GM12891 (cell line): ENCODE measurements around the gene LPO.

Experiments
- DNase-seq: peaks from one replicate; pipeline ENCODE4 v3.0.0; 2011; ENCODE audit warnings: low spot score; ENCODE audit not compliant: insufficient read length
- FAIRE-seq: peaks from 2 replicates; lab custom pipeline; 2011; peaks lifted over from hg19 to GRCh38; lab: Jason Lieb, UNC
- PAX5 ChIP-seq: IDR thresholded peaks from 2 replicates; pipeline ENCODE4 v1.6.1; 2011; ENCODE audit warnings: low read length, moderate library complexity, mild to moderate bottlenecking; ENCODE audit not compliant: insufficient read depth, severe bottlenecking
- POLR2A ChIP-seq: IDR thresholded peaks from 2 replicates; pipeline ENCODE4 v1.6.1; 2011; ENCODE audit warnings: low read depth, low read length, control low read depth
- POLR2AphosphoS5 ChIP-seq: IDR thresholded peaks from 2 replicates; pipeline ENCODE4 v1.6.1; 2011; ENCODE audit warnings: low read depth, low read length, control low read depth
- POU2F2 ChIP-seq: IDR thresholded peaks from 2 replicates; pipeline ENCODE4 v1.6.1; 2011; ENCODE audit warnings: low read depth, mild to moderate bottlenecking, control low read depth, low read length, moderate library complexity
- SPI1 ChIP-seq: IDR thresholded peaks from 2 replicates; pipeline ENCODE4 v1.6.1; 2011; ENCODE audit warnings: low read depth, low read length, control low read depth
- TAF1 ChIP-seq: IDR thresholded peaks from 2 replicates; pipeline ENCODE4 v1.6.1; 2011; ENCODE audit warnings: low read depth, low read length, control low read depth

LPO gene

DNA sequence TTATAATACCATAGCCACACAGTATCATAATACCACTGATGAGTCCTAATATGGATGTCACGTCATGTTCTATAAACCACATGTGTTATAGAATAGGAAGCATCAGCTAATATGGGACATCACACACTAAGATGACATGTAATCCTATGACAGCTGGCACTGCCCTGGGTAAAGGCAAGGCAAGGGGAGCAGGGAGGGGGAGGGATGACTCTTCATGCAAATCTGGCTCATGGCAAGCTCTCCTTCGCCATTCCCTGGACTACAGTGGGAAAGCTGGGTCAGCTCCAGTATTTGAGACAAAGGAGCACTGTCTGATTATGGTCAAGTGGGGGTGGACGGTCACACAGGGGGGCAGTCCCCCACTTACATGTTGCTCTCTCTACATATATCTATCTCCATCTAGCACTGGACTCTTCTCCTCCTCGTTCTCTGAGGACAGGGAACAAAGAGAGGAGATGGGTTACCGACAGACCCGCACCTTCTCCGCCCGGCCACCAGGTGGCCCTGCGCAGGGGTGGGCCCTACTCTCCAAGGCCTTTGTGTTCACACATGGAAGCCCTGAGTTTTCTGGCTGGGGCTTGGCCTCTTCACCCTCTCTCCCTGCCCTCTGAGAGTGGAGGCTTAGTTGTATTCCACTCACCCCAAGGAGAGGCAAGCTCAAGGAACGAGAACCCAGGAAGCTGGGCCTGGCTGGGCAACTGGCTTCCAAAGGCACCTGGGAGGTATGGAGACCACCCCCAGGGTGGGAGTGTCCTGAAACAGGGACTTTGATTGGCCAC lies 65.8 kb downstream of the LPO start:
- FAIRE-seq (peak; percentile 86), DNase-seq (peak; percentile 95)
- no peak for TF ChIP-seq PAX5
- TF ChIP-seq TAF1, result no peak
- no peak for TF ChIP-seq SPI1
- no peak for TF ChIP-seq POLR2AphosphoS5
- TF ChIP-seq POLR2A, result no peak
- TF ChIP-seq POU2F2, result no peak

DNA sequence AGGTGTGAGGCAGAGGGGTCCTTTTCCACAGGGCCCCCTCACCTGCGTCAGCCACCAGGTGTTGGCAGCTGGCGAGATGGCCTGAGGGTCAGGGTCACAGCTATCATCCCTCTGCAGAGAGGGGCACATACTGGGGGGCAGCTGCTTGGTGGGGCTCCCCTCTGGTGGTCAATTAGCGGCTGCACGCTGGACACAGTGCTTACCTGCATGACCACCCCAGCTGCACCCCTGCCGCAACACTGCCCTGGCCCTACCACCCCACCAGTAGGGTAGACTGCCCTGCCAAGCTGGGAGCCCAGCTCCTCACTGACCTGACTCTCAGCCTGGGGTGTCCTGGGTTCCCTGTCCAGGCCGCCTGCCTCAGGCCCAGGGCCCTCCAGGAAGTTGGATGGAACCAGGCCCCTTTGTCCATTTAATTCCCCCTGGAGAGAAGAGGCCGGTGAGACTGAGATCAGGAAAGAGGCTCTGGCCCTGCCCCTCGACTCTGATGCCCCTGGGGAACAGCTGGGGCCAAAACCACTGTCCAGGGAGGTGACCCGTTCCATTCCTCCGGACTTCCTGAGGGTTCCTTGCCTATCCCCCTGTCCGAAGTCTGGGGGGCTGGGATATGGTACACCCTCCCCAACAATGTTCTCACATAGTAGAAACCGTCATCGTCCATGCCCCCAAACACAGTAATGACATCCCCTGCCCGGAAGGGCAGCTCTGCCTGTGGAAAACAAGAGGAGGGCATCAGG lies 66.5 kb downstream of the LPO start:
- FAIRE-seq, result no peak
- DNase-seq, result peak; percentile 15
- TF ChIP-seq TAF1 (no peak), SPI1 (no peak), PAX5 (no peak), POU2F2 (no peak)

DNA sequence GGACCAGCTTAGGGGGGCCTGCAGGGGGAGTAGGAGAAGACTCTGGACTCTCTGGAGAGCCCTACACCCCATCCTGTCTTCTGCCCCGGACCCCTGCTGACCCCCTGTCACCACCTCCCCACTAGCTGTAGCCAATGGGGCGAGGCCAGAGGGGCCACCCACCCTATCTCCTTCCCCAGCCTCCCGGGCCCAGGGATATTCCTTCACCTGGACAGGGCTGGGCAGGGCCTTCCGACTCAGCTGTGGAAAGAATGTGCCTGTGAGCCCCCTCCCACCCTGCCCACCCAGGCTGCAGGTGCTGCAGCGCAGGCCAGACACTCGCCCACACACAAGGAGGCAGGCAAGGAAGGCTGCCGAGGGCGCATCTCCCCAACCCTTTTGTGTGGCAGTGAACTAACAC lies 67.2 kb downstream of the LPO start:
- peak; percentile 13 for DNase-seq
- TF ChIP-seq TAF1 (no peak), SPI1 (no peak), POU2F2 (no peak), POLR2AphosphoS5 (no peak), PAX5 (no peak), POLR2A (no peak)
- FAIRE-seq, result no peak

DNA sequence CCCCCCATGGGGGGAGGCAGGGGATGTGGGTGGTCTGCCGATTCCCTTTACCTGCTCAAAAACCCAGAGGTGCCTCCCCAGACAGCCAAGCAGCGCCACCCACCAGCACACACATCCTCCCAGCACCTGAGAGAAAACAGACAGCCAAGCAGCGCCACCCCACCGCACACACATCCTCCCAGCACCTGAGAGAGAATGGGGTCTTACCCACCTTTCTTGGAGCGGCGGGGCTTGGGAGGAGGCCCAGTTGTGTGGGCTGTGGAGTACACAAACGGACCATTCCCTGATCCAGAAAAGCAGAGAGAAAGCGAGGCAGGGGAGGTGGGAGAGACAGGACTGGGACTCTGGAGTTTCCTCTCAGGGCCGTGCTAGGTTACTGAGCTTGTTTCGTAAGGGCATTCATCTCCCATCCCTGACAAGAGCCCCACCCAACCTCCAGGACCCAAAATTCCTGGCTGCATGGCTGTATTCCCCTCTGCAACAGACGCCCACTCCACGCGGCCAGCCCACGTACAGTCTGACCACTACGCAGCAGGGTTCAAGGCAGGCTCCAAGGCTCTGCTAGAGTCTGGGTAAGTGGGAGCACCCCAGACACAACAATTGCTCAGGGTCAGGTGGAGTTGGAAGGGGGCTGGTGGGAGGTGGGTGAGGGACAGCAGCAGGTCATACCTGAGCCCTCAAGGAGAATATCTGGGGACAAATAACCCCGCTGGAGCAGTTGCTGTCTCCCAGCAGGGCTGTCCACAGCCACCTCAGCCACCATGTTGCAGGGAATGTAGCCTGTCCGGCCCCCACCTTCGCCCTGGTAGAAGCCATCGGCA lies 68.0 kb downstream of the LPO start:
- DNase-seq (no peak), FAIRE-seq (no peak)
- no peak for TF ChIP-seq POU2F2
- TF ChIP-seq POLR2A, result no peak
- TF ChIP-seq PAX5, result no peak
- no peak for TF ChIP-seq TAF1
- TF ChIP-seq SPI1, result no peak
- TF ChIP-seq POLR2AphosphoS5, result no peak

DNA sequence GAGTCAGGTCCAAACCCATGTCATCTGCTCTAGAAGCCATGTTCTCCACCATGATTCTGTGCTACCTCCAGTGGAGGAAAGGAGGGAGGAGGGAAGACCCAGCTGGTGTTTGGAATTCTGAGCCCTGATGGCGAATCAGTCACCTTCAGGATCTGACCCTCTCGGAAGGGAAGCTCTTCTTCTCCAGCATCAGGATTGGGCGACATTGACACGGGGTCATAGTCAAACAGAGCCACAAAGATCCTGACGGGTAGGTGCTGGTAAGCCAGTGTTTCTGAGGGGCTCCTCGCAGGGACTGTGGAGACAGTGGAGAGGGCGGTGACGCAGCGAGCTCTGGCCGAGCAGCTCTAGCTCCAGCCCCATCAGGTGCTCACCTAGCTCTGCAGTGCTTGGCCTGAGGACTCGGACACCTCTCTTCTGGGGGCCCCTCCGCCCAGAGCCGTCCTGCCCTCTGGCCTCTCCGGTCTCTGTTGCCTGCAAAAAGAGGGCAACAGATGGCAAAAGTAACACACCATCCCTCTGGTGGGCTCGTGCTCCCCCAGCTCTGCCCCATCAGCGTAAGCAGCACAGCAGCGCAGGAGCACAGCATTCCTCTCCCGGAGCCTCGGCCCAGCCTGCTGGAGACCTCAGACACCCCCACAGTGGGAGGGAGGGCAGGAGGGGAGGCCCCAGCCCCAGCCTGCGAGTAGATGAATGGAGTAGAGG lies 69.2 kb downstream of the LPO start:
- no peak for DNase-seq
- TF ChIP-seq TAF1 (no peak), POU2F2 (no peak), SPI1 (no peak), POLR2A (no peak), PAX5 (no peak), POLR2AphosphoS5 (no peak)
- no peak for FAIRE-seq

DNA sequence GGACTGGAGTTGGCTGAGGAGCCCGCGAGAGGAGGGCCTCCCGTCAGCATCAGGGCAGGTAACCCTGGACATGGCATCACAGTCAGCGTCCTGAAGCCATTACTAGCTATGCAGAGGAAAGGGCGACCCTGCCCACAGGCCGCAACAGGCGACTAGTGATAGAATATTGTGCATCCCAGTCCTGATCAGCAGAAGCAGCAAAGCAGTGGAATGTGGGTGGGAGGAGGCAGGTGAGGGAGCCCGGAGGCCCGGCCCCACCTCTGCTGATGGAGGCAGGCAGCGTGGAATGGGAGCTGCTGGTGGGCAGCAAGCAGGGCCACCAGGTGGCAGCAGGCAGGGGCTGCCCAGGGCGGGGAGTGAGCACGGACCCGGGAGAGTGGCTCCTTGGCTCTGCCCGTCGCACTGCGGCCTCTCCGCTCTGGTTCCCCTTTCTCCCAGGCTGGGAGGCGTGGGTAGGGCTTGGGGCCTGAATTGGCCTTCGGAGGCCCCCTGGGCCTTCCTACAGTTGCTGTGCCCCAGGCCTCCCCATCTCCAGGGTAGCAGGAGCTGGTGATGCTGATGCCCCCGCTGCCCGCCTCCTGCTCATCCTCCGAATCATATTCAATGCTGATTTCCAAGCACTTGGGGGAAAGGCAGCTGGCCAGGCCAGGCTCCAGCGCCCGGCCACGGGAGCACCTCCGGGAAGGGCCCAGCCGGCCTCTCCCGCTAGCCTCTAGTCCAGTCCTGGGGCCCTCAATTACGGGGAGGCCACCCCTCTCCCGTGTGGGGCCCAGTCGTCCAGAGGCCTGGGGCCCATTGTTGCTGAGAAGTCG lies 70.0 kb downstream of the LPO start:
- DNase-seq (peak; percentile 17), FAIRE-seq (no peak)
- no peak for TF ChIP-seq TAF1
- no peak for TF ChIP-seq PAX5
- no peak for TF ChIP-seq POLR2A
- TF ChIP-seq SPI1, result no peak
- TF ChIP-seq POU2F2, result no peak
- no peak for TF ChIP-seq POLR2AphosphoS5

DNA sequence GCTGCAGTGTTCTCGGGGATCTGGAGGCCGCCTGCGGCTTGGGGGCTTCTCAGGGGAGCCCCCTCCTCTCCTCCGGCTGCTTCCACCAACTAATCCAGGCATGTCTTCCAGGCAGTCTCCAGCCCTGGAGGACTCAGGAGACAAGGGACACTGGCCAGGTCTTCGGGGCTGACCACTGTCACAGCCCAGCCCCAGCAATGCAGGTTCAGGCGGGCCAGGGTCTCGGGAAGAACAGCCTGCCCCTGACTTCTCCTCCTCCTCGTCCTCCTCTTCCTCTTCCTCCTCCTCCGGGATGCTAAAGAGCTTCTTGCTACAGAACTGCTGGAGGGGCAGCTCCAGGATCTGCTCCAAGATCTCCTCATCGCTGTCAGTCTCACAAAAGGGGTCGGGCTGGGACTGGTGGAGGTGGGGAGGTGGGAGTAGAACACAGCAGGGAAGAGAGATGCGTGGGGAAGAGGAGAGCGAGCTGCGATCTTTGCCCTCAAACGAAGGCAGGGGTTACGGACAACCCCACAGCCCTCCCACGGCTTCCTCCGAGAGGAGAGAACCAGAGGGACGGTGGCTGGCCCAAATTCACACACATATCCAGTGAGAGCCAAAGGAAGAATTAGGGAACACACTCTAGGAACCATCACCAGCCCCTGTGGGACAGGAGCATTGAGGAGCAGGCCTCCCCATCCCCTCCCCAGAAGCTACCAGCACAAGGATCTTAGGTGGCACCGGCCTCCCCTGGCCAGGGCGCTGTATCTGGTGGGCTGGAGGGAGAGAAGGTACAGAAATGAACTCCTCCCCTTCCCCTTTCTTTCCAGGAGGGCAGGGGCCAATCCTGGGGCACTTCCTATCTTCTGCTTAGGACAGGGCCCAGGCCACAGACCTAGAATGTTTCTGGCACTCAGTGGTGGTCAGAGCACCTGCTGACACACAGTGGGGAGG lies 70.9 kb downstream of the LPO start:
- FAIRE-seq (no peak), DNase-seq (peak; percentile 5)
- TF ChIP-seq SPI1, result no peak
- TF ChIP-seq TAF1, result no peak
- no peak for TF ChIP-seq POU2F2
- no peak for TF ChIP-seq PAX5
- TF ChIP-seq POLR2AphosphoS5, result no peak
- no peak for TF ChIP-seq POLR2A
